Spinal cord (tissue), 10 donors: ENCODE measurements around the gene PEX13. TPM values are rescaled to one million over a fixed set of nuclear protein-coding genes. Genes with fewer than 3 reads are reported as not detected.

Experiments used
- DNase-seq, 6 donors: peaks; one replicate each; pipeline versions ENCODE4 v3.0.0 to v3.0.0-alpha.2; 2013 to 2015; ENCODE audit warnings: low spot score in 6 of 6, low read depth in 4 of 6
- H3K27ac ChIP-seq: one replicate; pipeline ENCODE4 v1.5.1; 2013; ENCODE audit warnings: low read depth, low read length, control low read depth
- H3K27me3 ChIP-seq: one replicate; pipeline ENCODE4 v1.6.1; 2013; ENCODE audit warnings: low read length; ENCODE audit not compliant: control insufficient read depth, insufficient read depth
- H3K36me3 ChIP-seq: one replicate; pipeline ENCODE4 v1.6.1; 2013; ENCODE audit warnings: low read length; ENCODE audit not compliant: control insufficient read depth, insufficient read depth
- H3K4me1 ChIP-seq: one replicate; pipeline ENCODE4 v1.6.1; 2013; ENCODE audit warnings: low read length; ENCODE audit not compliant: control insufficient read depth, insufficient read depth
- H3K4me3 ChIP-seq: one replicate; pipeline ENCODE4 v1.5.1; 2013; ENCODE audit warnings: low read depth, low read length, control low read depth
- H3K9me3 ChIP-seq: one replicate; pipeline ENCODE4 v1.6.1; 2013; ENCODE audit warnings: low read length; ENCODE audit not compliant: control insufficient read depth, insufficient read depth
- WGBS: methylation state at CpG from one replicate; pipeline ENCODE4 v1.1.5; 2013; ENCODE audit warnings: missing lambda C conversion rate; ENCODE audit not compliant: insufficient coverage; 5-methylcytosine and 5-hydroxymethylcytosine counted together
- polyA plus RNA-seq, 2 donors: library from polyadenylated mRNA; unstranded; fragments of 120-200 nt; gene quantifications; one replicate each; pipeline ENCODE4 v1.2.1, GENCODE V29; 2013; ENCODE audit not compliant: insufficient read length in 2 of 2
- total RNA-seq, 2 donors: library from RNA; depleted of rRNA in 1 of 2; stranded (reverse); fragments of 120-200 nt in 1 of 2; fragments of >200 nt in 1 of 2; gene quantifications; one replicate each; pipeline versions ENCODE4 v1.2.3 to v1.2.4, GENCODE V29; 2013 to 2014
- donor health status: healthy.

Gene PEX13
- total and polyA plus RNA-seq, 4 donors: 24.3 to 40.8 (median 26.2) TPM

GRCh38 chr2:61044636-61045035 lies 27.1 kb downstream of the PEX13 start:
- Histone ChIP-seq H3K4me3 (no peak overlapping the region), H3K27me3 (no peaks in the 10 kb centered on the region), H3K9me3 (no peaks in the 10 kb centered on the region), H3K4me1 (no peaks in the 10 kb centered on the region), H3K36me3 (peaks cover 9% of the 10 kb centered on the region), H3K27ac (no peak overlapping the region)
- DNase-seq: no peak
- 78% methylated on average over 4 of the region's 4 CpGs for WGBS

DNA sequence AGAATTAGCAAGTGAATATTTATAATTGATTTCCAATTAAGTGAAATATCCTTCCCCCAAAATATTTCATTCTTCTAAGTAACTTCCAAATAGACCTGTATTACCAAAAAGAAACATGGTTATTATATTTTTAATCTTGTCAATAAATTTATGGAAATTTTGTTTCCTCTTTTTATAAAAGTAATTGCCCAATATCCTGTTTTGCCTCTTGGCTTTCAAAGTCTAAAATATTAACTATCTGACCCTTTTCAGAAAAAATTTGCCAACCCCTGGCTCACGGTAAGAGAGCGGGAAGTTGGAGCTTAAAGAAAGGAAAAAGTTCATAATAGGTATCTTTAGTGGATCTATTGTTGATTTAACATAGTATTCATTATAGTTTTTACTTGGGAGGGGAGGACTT lies 27.7 kb downstream of the PEX13 start:
- no peak overlapping the region for H3K27ac ChIP-seq
- no peaks in the 10 kb centered on the region for H3K9me3 ChIP-seq
- peaks cover 11% of the 10 kb centered on the region for H3K36me3 ChIP-seq
- no peak overlapping the region for H3K4me3 ChIP-seq
- WGBS: no CpG with 5 or more reads among the region's 2 CpGs
- DNase-seq: no peak
- no peaks in the 10 kb centered on the region for H3K4me1 ChIP-seq
- H3K27me3 ChIP-seq: no peaks in the 10 kb centered on the region

GRCh38 chr2:61045999-61046398 lies 28.5 kb downstream of the PEX13 start:
- DNase-seq: no peak
- no peak overlapping the region for H3K4me3 ChIP-seq
- H3K9me3 ChIP-seq: no peaks in the 10 kb centered on the region
- no peak overlapping the region for H3K27ac ChIP-seq
- WGBS: no CpG with 5 or more reads among the region's 4 CpGs
- H3K36me3 ChIP-seq: peaks cover 15% of the 10 kb centered on the region
- H3K4me1 ChIP-seq: no peaks in the 10 kb centered on the region
- H3K27me3 ChIP-seq: no peaks in the 10 kb centered on the region

DNA sequence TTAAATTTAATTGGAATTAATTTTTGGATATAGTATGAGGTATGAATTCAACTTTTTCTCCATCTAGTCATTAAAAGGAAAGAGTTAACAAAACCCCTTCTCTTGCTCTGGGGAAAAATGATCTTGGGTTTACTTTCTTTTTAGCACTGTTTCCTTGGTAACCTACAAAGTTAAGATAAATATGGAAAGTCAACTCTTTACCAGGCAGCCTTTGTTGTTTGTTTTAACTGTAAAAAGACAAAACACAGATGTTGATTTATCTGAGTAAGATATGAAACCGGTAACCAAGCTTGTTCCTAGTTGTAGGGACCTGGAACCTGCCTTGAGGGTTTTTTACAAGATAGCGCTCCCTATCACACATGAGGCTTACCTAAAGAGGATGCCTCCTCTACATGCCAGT lies 38.0 kb downstream of the PEX13 start:
- DNase-seq: peak in 1 of 6 donors; percentile 18
- WGBS: 100% methylated on average over 1 of the region's 2 CpGs
- no peaks in the 10 kb centered on the region for H3K27me3 ChIP-seq
- peaks cover 8% of the 10 kb centered on the region for H3K36me3 ChIP-seq
- H3K27ac ChIP-seq: no peak overlapping the region
- no peaks in the 10 kb centered on the region for H3K9me3 ChIP-seq
- H3K4me3 ChIP-seq: no peak overlapping the region
- H3K4me1 ChIP-seq: no peaks in the 10 kb centered on the region

DNA sequence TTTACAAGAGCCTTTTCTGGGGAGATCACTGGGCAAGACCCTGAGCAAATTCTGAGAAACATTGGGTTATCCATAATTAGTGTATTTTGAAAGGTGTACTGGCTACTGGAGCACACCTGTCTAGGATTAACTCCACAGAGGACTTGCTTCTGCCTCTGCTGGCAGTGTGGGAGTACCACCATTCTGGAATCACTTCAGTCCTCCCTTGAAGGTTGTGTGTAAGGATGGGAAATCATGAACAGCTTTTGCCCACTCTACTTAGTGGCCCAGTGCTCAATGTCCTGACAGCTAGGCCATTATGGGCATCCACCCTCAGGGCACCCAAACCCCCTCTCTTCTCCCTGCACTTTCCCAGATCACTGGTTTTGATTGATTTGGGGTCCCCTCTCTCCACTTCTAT lies 40.0 kb downstream of the PEX13 start:
- Histone ChIP-seq H3K9me3 (no peaks in the 10 kb centered on the region), H3K27me3 (no peaks in the 10 kb centered on the region), H3K27ac (no peak overlapping the region), H3K4me3 (no peak overlapping the region), H3K4me1 (no peaks in the 10 kb centered on the region), H3K36me3 (peaks cover 6% of the 10 kb centered on the region)
- no peak for DNase-seq

DNA sequence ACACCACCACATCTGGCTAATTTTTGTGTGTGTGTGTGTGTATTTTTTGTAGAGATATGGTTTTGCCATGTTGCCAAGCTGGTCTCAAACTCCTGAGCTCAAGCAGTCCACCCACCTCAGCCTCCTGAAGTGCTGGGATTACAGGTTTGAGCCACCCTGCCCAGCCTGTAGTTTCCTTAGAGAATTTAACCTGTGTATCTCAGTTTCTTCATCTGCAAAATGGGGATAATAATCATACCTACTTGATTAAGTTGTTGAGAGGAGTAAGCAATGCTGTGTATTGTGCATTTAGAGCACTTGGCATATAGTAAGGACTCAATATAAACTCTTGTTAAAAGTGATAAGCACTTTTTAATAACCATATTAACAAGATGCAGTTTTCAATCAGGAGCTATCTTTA lies 41.9 kb downstream of the PEX13 start:
- no peaks in the 10 kb centered on the region for H3K27me3 ChIP-seq
- H3K9me3 ChIP-seq: no peaks in the 10 kb centered on the region
- no peak overlapping the region for H3K27ac ChIP-seq
- H3K4me1 ChIP-seq: no peaks in the 10 kb centered on the region
- no peak for DNase-seq
- H3K36me3 ChIP-seq: peaks cover 3% of the 10 kb centered on the region
- no peak overlapping the region for H3K4me3 ChIP-seq

DNA sequence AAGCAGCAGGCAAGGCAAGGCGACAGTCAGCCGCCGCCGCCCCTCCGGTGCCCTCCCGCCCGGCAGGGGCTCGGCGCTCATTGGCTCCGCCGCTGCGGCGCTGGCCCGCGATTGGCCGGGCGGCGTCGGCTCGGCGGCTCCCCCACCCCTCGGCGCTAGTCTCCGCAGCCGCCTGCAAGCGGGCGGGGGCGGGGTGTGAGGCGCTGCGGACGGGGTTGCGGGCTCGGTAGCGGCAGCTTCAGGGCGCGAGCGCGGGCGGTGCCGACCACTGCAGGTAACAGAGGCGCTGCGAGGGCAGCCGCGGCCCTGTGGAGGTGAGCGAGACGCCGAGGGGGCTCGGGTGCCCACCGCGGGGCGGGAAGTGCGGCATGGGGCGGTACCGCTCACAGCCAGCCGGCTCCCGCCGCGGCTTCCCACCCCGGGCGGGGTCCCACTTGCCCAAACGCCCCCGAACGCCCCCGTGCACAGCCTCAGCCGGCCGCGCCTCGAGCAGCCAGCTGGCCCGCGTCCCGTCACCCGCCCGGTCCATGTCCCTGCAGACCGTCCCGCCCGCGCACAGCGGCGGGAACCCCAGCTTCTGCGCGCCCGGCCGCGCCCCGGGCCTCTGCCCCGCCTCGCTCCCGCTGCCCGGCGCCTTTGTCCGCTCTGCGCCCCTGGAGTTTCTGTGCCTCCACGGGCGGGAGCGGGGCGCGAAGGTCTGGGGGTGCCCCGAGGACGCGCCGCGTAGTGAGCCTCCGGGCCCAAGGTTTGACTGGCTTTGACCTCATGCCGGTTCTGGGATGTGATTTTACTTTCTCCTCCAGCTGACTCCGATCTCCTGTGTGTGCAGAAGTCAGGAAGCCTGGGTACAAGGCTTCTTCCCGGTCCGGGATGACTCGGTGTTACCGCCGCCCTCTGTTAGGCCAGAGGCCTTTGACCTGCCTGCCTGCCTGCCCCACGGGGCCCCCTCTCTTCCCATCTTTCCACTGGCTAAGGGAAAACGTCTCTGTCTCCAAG lies 48.5 kb downstream of the PEX13 start, which contains the start of gene SANBR:
SANBR (plus strand) TSS at position 158 of the 996 bp plus-strand sequence. CDS start 4,480 bp downstream, outside the sequence.
- peak; percentile 6 to 98 (median 84) for DNase-seq
- Histone ChIP-seq H3K4me1 (peaks cover 4% of the 10 kb centered on the region), H3K27ac (peak within 1 kb of the TSS; percentile 52), H3K4me3 (peak within 1 kb of the TSS; percentile 63), H3K9me3 (no peaks in the 10 kb centered on the region), H3K36me3 (peaks cover 4% of the 10 kb centered on the region), H3K27me3 (no peaks in the 10 kb centered on the region)
- WGBS: under 1% methylated on average over 107 of the region's 112 CpGs

- Histone ChIP-seq H3K36me3 (peaks cover 26% of the 10 kb centered on the region), H3K4me3 (no peak overlapping the region), H3K27me3 (no peaks in the 10 kb centered on the region), H3K27ac (no peak overlapping the region), H3K9me3 (no peaks in the 10 kb centered on the region), H3K4me1 (no peaks in the 10 kb centered on the region)
- DNase-seq: no peak
- no CpG with 5 or more reads among the region's 1 CpG for whole genome bisulfite sequencing
These were observed 56.6 kb downstream of the PEX13 start for GRCh38 chr2:61074100-61074499.

- no peaks in the 10 kb centered on the region for H3K27me3 ChIP-seq
- DNase-seq: no peak
- peaks cover 50% of the 10 kb centered on the region for H3K36me3 ChIP-seq
- no peak overlapping the region for H3K4me3 ChIP-seq
- peaks cover 2% of the 10 kb centered on the region for H3K9me3 ChIP-seq
- WGBS: no CpG with 5 or more reads among the region's 1 CpG
- H3K27ac ChIP-seq: no peak overlapping the region
- no peaks in the 10 kb centered on the region for H3K4me1 ChIP-seq
These were observed 68.4 kb downstream of the PEX13 start for GRCh38 chr2:61085883-61086282.

GRCh38 chr2:61089797-61090196 lies 72.3 kb downstream of the PEX13 start:
- Histone ChIP-seq H3K36me3 (peaks cover 46% of the 10 kb centered on the region), H3K27me3 (no peaks in the 10 kb centered on the region), H3K27ac (no peak overlapping the region), H3K9me3 (peaks cover 2% of the 10 kb centered on the region), H3K4me3 (no peak overlapping the region), H3K4me1 (no peaks in the 10 kb centered on the region)
- DNase-seq: no peak
